Mesodermal cell (in vitro differentiated cells): Measurements from ENCODE around the gene ATG2B.
"Not testable (repeated sequence)": the region's sequence is repeated elsewhere in the genome, so short reads cannot be mapped to it uniquely, and the experiment has no call there.

Experiments
- H3K27ac ChIP-seq: 2 replicates; pipeline ENCODE4 v1.7.0; 2013; ENCODE audit warnings: mild to moderate bottlenecking, low read depth, low read length, moderate library complexity; ENCODE audit not compliant: severe bottlenecking
- H3K36me3 ChIP-seq: 2 replicates; pipeline ENCODE4 v1.7.1; 2013; ENCODE audit warnings: mild to moderate bottlenecking, low read length, moderate library complexity; ENCODE audit not compliant: control insufficient read depth, insufficient read depth
- H3K4me1 ChIP-seq: one replicate; pipeline ENCODE4 v1.7.1; 2013; ENCODE audit warnings: mild to moderate bottlenecking, low read length; ENCODE audit not compliant: insufficient read depth, control insufficient read depth, poor library complexity, severe bottlenecking
- H3K4me3 ChIP-seq: 2 replicates; pipeline ENCODE4 v1.7.0; 2013; ENCODE audit warnings: low read length, control low read depth, mild to moderate bottlenecking; ENCODE audit not compliant: insufficient read depth, poor library complexity, severe bottlenecking; ENCODE audit errors: extremely low read depth
- H3K9me3 ChIP-seq: 2 replicates; pipeline ENCODE4 v1.7.1; 2013; ENCODE audit warnings: mild to moderate bottlenecking, low read length, moderate library complexity; ENCODE audit not compliant: control insufficient read depth
- WGBS, 2 experiments: methylation state at CpG; one replicate each; pipeline ENCODE4 v1.1.5; 2013; ENCODE audit warnings: missing lambda C conversion rate in 2 of 2; ENCODE audit not compliant: insufficient coverage in 2 of 2; 5-methylcytosine and 5-hydroxymethylcytosine counted together

The ATG2B gene

GRCh38 chr14:96252999-96253539, 110.1 kb downstream of the ATG2B start:
- Histone ChIP-seq H3K36me3 (no peaks in the 10 kb centered on the region), H3K9me3 (no peaks in the 10 kb centered on the region), H3K4me1 (peaks cover 24% of the 10 kb centered on the region), H3K27ac (peak overlapping the region; percentile 60), H3K4me3 (no peak overlapping the region)
- WGBS, 2 experiments = 61 to 62% methylated on average over 8 to 9 of the region's 9 CpGs

- no peak overlapping the region for H3K4me3 ChIP-seq
- H3K27ac ChIP-seq = peak overlapping the region; percentile 60
- no peaks in the 10 kb centered on the region for H3K9me3 ChIP-seq
- H3K36me3 ChIP-seq = no peaks in the 10 kb centered on the region
- 91 to 94% methylated on average over 18 of the region's 19 CpGs for WGBS, 2 experiments
- H3K4me1 ChIP-seq = peaks cover 24% of the 10 kb centered on the region
These were observed 110.7 kb downstream of the ATG2B start for GRCh38 chr14:96252323-96252998.

- no peak overlapping the region for H3K4me3 ChIP-seq
- no peaks in the 10 kb centered on the region for H3K36me3 ChIP-seq
- no peaks in the 10 kb centered on the region for H3K9me3 ChIP-seq
- H3K4me1 ChIP-seq = peaks cover 26% of the 10 kb centered on the region
- H3K27ac ChIP-seq = no peak overlapping the region
- WGBS, 2 experiments = 82 to 100% methylated on average over 1 to 4 of the region's 4 CpGs
These were observed 111.4 kb downstream of the ATG2B start for GRCh38 chr14:96251656-96252155.

- 48 to 55% methylated on average over 2 of the region's 3 CpGs for WGBS, 2 experiments
- Histone ChIP-seq H3K36me3 (no peaks in the 10 kb centered on the region), H3K4me3 (no peak overlapping the region), H3K4me1 (peaks cover 27% of the 10 kb centered on the region), H3K9me3 (no peaks in the 10 kb centered on the region), H3K27ac (no peak overlapping the region)
These were observed 112.7 kb downstream of the ATG2B start for GRCh38 chr14:96250485-96250884.

GRCh38 chr14:96249029-96249428, 114.1 kb downstream of the ATG2B start:
- peaks cover 21% of the 10 kb centered on the region for H3K4me1 ChIP-seq
- WGBS, 2 experiments = 89 to 95% methylated on average over 4 to 5 of the region's 5 CpGs
- no peaks in the 10 kb centered on the region for H3K36me3 ChIP-seq
- no peaks in the 10 kb centered on the region for H3K9me3 ChIP-seq
- H3K27ac ChIP-seq = peak overlapping the region; percentile 54
- H3K4me3 ChIP-seq = no peak overlapping the region

DNA sequence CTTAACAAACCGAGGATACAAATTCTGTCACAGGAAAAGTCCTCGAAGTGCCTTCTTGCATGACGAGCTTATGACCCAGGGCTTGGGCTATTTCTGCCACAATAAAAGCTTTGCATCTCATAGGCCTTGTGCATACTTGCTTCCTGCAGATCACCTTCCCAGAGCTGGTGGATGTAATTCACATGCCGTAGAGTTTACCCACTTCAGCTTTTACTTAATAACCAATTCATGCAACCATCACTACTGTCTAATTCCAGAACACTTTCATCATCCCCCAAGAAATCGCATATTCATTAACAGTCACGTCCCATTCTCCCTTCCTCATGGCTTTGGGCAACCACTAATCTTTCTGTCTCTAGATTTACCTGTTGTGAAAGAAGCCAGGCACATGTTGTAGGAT, 116.1 kb downstream of the ATG2B start:
- H3K27ac ChIP-seq = no peak overlapping the region
- peaks cover 12% of the 10 kb centered on the region for H3K4me1 ChIP-seq
- WGBS, 2 experiments = 94 to 97% methylated on average over 5 to 6 of the region's 6 CpGs
- H3K36me3 ChIP-seq = no peaks in the 10 kb centered on the region
- H3K4me3 ChIP-seq = no peak overlapping the region
- no peaks in the 10 kb centered on the region for H3K9me3 ChIP-seq

DNA sequence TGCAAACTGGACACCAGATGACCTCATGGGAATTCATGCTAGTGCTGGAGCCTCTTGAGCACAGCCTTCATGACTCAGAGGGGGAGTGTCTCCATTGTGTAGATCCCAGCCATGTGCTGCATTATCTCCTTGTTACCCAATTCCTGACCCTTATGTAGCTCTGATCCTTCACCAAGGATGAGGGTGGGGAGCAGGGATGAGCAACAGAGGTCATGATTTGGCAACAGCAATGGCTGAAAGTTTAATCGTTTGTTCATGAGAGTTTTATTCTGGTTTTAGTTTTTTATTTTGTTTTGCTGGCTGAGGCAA, 116.6 kb downstream of the ATG2B start:
- 100% methylated on average over 1 of the region's 1 CpG for WGBS, 2 experiments
- H3K4me1 ChIP-seq = peaks cover 12% of the 10 kb centered on the region

GRCh38 chr14:96245710-96246538, 117.2 kb downstream of the ATG2B start:
- no peaks in the 10 kb centered on the region for H3K36me3 ChIP-seq
- H3K4me1 ChIP-seq = peaks cover 12% of the 10 kb centered on the region
- no peaks in the 10 kb centered on the region for H3K9me3 ChIP-seq
- no peak overlapping the region for H3K4me3 ChIP-seq
- WGBS, 2 experiments = 87 to 94% methylated on average over 3 of the region's 3 CpGs
- peak overlapping the region; percentile 86 for H3K27ac ChIP-seq

More for the DNA sequence above, 116.6 kb downstream of the ATG2B start:
- no peaks in the 10 kb centered on the region for H3K36me3 ChIP-seq
- H3K9me3 ChIP-seq = no peaks in the 10 kb centered on the region
- peak overlapping the region; percentile 86 for H3K27ac ChIP-seq
- H3K4me3 ChIP-seq = no peak overlapping the region

DNA sequence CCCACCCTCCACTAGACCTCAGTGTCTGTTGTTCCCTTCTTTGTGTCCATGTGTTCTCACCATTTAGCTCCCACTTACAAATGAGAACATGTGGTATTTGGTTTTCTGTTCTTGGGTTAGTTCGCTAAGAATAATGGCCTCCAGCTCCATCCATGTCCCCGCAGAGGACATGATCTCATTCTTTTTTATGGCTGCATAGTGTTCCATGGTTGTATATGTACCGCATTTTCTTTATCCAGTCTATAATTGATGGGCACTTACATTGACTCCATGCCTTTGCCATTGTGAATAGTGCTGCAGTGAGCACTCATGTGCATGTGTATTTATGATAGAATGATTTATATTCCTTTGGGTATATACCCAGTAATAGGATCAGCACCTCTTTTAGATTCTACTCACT, 118.1 kb downstream of the ATG2B start:
- peaks cover 12% of the 10 kb centered on the region for H3K4me1 ChIP-seq
- not testable (repeated sequence) for H3K36me3 ChIP-seq, H3K4me3 ChIP-seq, H3K9me3 ChIP-seq, H3K27ac ChIP-seq
- WGBS, 2 experiments = no CpG with 5 or more reads among the region's 3 CpGs

DNA sequence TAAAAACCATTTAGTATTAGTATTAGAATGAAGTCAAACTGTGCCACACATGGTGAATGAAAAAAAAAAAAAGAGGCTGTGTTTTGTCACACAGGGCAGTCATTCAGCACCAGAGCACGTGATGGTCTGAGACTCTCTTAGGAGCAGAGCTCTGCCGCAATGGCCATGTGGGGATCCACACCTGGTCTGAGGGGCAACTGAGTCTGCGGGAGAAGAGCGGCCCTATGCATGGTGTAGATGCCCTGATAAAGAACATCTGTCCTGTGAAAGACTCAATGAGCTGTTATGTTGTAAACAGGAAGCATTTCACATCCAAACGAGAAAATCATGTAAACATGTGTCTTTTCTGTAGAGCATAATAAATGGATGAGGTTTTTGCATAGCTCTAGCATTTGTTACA, 119.4 kb downstream of the ATG2B start:
- H3K36me3 ChIP-seq = no peaks in the 10 kb centered on the region
- peaks cover 11% of the 10 kb centered on the region for H3K4me1 ChIP-seq
- no peak overlapping the region for H3K27ac ChIP-seq
- no peaks in the 10 kb centered on the region for H3K9me3 ChIP-seq
- no peak overlapping the region for H3K4me3 ChIP-seq
- WGBS, 2 experiments = 92 to 94% methylated on average over 3 to 4 of the region's 5 CpGs
